Parathyroid adenoma (tissue), 2 donors: Measurements from ENCODE around the gene GPR156.

ENCODE experiments used
- H2AFZ ChIP-seq: fragments of 300-600 bp; sonication (generic); one replicate; pipeline ENCODE4 v1.7.0; 2017; ENCODE audit warnings: antibody characterized with exemption, mild to moderate bottlenecking
- H3K27ac ChIP-seq: fragments of 300-600 bp; sonication (generic); one replicate; pipeline ENCODE4 v1.7.0; 2017
- H3K27me3 ChIP-seq: fragments of 300-600 bp; sonication (generic); one replicate; pipeline ENCODE4 v1.7.0; 2017; ENCODE audit warnings: low read length; ENCODE audit not compliant: control insufficient read depth, insufficient read depth
- H3K36me3 ChIP-seq: fragments of 300-600 bp; sonication (generic); one replicate; pipeline ENCODE4 v1.7.0; 2017; ENCODE audit warnings: low read length; ENCODE audit not compliant: control insufficient read depth, insufficient read depth
- H3K4me1 ChIP-seq: fragments of 300-600 bp; sonication (generic); one replicate; pipeline ENCODE4 v1.7.0; 2017; ENCODE audit warnings: control low read depth
- H3K4me2 ChIP-seq: fragments of 300-600 bp; sonication (generic); one replicate; pipeline ENCODE4 v1.7.0; 2017; ENCODE audit warnings: low read length
- H3K4me3 ChIP-seq: fragments of 300-600 bp; sonication (generic); one replicate; pipeline ENCODE4 v1.7.0; 2017; ENCODE audit warnings: low read depth, low read length
- H3K79me2 ChIP-seq: fragments of 300-600 bp; sonication (generic); one replicate; pipeline ENCODE4 v1.7.0; 2017; ENCODE audit warnings: control low read depth
- H3K9ac ChIP-seq: fragments of 300-600 bp; sonication (generic); one replicate; pipeline ENCODE4 v1.7.0; 2017; ENCODE audit warnings: mild to moderate bottlenecking
- H3K9me3 ChIP-seq: fragments of 300-600 bp; sonication (generic); one replicate; pipeline ENCODE4 v1.7.0; 2017; ENCODE audit warnings: low read length; ENCODE audit not compliant: control insufficient read depth
- TF ChIP-seq, protein P1 (sequence below): fragments of 300-600 bp; sonication (generic); IDR thresholded peaks from one replicate; pipeline ENCODE4 v1.7.0; 2017; ENCODE audit warnings: antibody characterized with exemption, mild to moderate bottlenecking
- donor health status: primary hyperparathyroidism.

GPR156 gene

DNA sequence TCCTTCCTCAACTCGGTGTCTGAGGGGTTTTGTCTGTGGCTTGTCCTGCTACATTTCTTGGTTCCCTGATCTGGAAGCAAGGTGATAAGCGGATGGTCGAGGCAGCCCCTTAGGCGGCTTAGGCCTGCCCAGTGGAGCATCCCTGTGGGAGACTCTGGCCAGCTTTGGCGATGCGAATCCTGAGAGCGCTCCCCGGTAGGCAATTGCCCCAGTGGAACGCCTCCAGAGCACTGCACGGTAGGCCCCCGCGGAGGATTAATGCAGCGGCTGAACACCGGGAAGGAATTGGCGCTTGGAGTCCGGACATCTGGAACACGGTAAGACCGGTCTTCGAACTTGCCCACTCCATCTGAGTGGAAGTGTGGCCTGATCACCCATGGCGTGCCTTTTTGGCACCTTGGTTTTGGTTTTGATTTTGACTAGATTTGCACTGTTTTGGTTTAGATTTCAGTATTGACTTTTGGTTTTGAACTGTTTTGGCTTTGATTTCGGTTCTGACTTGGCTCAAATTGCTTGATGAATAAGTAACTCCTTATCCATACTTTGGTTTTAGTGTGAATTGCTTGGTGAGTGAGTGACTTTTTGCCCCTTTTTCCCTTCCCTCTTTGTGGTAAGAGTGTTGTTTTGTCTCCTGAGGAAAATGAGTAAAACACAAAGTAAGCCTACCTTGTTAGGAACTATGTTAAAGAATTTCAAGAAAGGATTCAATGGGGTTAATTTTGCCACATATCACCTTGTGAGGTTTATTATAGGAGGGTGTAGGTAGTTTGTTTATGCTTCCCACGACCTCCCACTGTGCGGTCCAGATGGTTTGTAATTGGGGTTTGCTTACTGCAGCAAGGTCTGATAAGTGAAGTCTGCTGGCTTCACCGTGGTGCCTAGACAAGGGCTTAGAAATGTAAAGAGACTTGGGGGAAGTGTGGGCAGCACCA, 27.1 kb upstream of the GPR156 start:
- Histone ChIP-seq H3K9me3 (no peaks in the 10 kb centered on the region), H3K27ac (no peak overlapping the region), H3K9ac (no peak overlapping the region), H3K4me2 (no peak overlapping the region), H3K4me3 (no peak overlapping the region), H3K79me2 (no peaks in the 10 kb centered on the region), H3K27me3 (no peaks in the 10 kb centered on the region), H3K36me3 (no peaks in the 10 kb centered on the region), H3K4me1 (no peaks in the 10 kb centered on the region), H2AFZ (no peak overlapping the region)
- TF ChIP-seq, protein P1, sequence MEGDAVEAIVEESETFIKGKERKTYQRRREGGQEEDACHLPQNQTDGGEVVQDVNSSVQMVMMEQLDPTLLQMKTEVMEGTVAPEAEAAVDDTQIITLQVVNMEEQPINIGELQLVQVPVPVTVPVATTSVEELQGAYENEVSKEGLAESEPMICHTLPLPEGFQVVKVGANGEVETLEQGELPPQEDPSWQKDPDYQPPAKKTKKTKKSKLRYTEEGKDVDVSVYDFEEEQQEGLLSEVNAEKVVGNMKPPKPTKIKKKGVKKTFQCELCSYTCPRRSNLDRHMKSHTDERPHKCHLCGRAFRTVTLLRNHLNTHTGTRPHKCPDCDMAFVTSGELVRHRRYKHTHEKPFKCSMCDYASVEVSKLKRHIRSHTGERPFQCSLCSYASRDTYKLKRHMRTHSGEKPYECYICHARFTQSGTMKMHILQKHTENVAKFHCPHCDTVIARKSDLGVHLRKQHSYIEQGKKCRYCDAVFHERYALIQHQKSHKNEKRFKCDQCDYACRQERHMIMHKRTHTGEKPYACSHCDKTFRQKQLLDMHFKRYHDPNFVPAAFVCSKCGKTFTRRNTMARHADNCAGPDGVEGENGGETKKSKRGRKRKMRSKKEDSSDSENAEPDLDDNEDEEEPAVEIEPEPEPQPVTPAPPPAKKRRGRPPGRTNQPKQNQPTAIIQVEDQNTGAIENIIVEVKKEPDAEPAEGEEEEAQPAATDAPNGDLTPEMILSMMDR = no peak

DNA sequence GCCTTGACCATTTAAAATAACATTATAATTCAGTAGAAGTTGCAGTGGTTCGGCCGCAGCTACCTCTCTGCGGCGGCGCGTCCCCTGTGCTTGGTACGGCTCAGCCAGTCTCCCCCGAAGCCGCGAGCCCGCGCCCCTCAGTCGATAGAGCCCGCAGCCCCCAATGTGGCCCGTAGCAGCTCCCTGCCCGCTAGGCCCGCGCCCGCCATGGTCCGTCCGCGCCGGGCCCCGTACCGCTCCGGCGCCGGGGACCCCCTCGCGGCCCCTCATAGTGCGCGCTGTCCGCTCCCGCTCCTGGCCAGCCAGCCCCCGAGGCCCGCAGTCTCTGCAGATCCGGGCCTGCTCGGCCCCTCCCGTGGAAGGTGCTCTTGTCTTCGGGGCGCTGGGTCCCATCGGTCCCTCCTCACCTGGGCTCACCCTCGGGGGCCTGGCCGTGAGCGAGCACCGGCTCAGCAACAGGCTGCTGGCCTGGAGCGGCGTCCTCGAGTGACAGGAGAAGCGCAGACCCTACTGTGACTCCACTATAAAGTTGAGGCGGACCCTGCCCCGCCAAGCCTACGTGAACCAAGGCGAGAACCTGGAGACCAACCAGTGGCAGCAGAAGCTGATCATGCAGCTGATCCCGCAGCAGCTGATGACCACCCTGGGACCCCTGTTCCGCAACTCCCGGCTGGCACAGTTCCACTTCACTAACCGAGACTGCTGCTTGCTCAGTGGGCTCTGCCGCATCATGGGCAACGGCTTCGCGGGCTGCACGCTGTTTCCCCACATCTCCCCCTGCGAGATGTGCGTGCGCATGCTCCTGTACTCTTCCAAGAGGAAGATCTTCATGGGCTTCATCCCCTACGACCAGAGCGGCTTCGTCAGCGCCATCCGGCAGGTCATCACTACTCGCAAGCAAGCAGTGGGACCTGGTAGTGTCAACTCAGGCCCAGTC, 21.8 kb upstream of the GPR156 start:
- Histone ChIP-seq H3K9me3 (no peaks in the 10 kb centered on the region), H3K36me3 (no peaks in the 10 kb centered on the region), H3K4me2 (no peak overlapping the region), H3K27ac (no peak overlapping the region), H3K9ac (no peak overlapping the region), H2AFZ (no peak overlapping the region), H3K27me3 (no peaks in the 10 kb centered on the region), H3K79me2 (no peaks in the 10 kb centered on the region), H3K4me1 (no peaks in the 10 kb centered on the region), H3K4me3 (no peak overlapping the region)
- TF ChIP-seq, protein P1 = no peak

DNA sequence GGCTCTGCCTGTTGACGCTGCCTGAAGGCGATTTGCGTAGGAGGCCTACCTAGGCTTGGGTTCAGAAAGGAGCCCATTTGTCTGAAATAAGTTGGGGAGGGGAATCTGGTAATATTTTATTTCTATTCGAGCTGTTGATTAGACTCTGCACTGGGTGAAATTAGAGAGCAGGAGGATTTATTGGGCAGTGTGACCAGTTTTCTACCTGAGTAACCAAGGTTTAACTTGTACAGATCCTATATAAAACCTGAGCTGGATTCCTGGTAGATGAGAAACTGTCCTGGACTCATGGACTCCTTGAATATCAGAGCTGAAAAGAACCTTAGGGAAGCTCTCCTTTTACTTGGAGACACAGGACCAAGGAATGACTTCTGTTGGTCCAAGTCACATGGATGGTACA, 19.6 kb upstream of the GPR156 start:
- Histone ChIP-seq H3K9ac (no peak overlapping the region), H3K4me2 (no peak overlapping the region), H3K27ac (no peak overlapping the region), H3K9me3 (no peaks in the 10 kb centered on the region), H3K36me3 (no peaks in the 10 kb centered on the region), H3K79me2 (no peaks in the 10 kb centered on the region), H3K4me3 (no peak overlapping the region), H2AFZ (no peak overlapping the region), H3K27me3 (no peaks in the 10 kb centered on the region), H3K4me1 (no peaks in the 10 kb centered on the region)
- TF ChIP-seq, protein P1 = no peak

DNA sequence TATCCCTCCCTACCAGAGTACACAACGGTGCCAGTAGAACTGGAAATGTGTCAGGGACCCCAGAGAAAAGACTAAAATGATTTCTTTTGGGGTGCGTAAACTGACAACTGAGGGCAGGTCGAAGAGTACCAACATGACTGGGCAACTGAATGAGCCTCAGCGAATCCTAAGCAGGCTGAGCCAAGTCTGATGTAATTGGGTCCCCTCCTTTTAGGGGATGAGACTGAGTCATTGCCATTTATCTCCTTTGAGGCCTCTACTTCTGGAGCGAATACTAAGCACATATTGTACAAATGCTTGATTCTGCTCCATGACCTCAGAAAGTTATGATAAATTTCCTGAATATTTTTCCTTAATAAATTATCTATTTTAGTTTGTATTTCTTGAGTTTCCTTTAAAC, 17.3 kb upstream of the GPR156 start:
- Histone ChIP-seq H3K27me3 (no peaks in the 10 kb centered on the region), H2AFZ (no peak overlapping the region), H3K4me3 (no peak overlapping the region), H3K36me3 (no peaks in the 10 kb centered on the region), H3K4me1 (no peaks in the 10 kb centered on the region), H3K4me2 (no peak overlapping the region), H3K79me2 (no peaks in the 10 kb centered on the region), H3K27ac (no peak overlapping the region), H3K9me3 (no peaks in the 10 kb centered on the region), H3K9ac (no peak overlapping the region)
- TF ChIP-seq, protein P1 = no peak
